CD4-positive, alpha-beta T cell (primary cell): Measurements from ENCODE around the gene RERE. TPM values are rescaled to one million over a fixed set of nuclear protein-coding genes. Genes with fewer than 3 reads are reported as not detected.
"Not testable (repeated sequence)": the region's sequence is repeated elsewhere in the genome, so short reads cannot be mapped to it uniquely, and the experiment has no call there.

Source experiments
- ATAC-seq: fragments of 200-7000 bp; cut with Tn5 transposase; one replicate; pipeline ENCODE4 v1.10.0; 2022; ENCODE audit warnings: mild to moderate bottlenecking; ENCODE audit not compliant: poor library complexity
- CTCF ChIA-PET: fragments of 350-600 bp; sonication (Branson Sonifier 250); formaldehyde crosslinking; loops from one replicate; lab custom pipeline; 2021; ENCODE audit warnings: antibody characterized with exemption, inconsistent platforms; lab: Charles Lee
- POLR2A ChIA-PET: fragments of 350-600 bp; sonication (Branson Sonifier 250); formaldehyde crosslinking; loops from one replicate; lab custom pipeline; 2021; ENCODE audit warnings: antibody characterized with exemption, inconsistent platforms; lab: Charles Lee
- DNase-seq, 14 experiments: peaks; one replicate each; pipeline ENCODE4 v3.0.0-alpha.2; 2013 to 2020; ENCODE audit warnings: mixed read lengths in 2 of 14
- H3K27ac ChIP-seq, 2 donors: one replicate each; pipeline versions ENCODE4 v1.5.1 to v1.7.0; 2013; ENCODE audit warnings: low read length in 2 of 2, low read depth in 1 of 2, mild to moderate bottlenecking in 1 of 2
- H3K27me3 ChIP-seq, 2 experiments: 1 replicate in 1 of 2; 2 replicates in 1 of 2; pipeline versions ENCODE4 v1.6.1 to v1.7.0; 2013; ENCODE audit warnings: low read length in 2 of 2, control low read depth in 1 of 2, mild to moderate bottlenecking in 1 of 2, moderate library complexity in 1 of 2; ENCODE audit not compliant: insufficient read depth in 2 of 2, control insufficient read depth in 1 of 2
- H3K36me3 ChIP-seq: one replicate; pipeline ENCODE4 v1.6.1; 2013; ENCODE audit warnings: low read length, control low read depth; ENCODE audit not compliant: insufficient read depth
- H3K4me1 ChIP-seq: one replicate; pipeline ENCODE4 v1.6.1; 2013; ENCODE audit warnings: low read length, control low read depth; ENCODE audit not compliant: insufficient read depth
- H3K4me3 ChIP-seq: one replicate; pipeline ENCODE4 v1.5.1; 2013; ENCODE audit warnings: mild to moderate bottlenecking, low read length, moderate library complexity
- H3K9me3 ChIP-seq, 2 experiments: 1 replicate in 1 of 2; 2 replicates in 1 of 2; pipeline versions ENCODE4 v1.6.1 to v1.7.0; 2013; ENCODE audit warnings: low read length in 2 of 2, mild to moderate bottlenecking in 2 of 2, control low read depth in 1 of 2, moderate library complexity in 1 of 2; ENCODE audit not compliant: control insufficient read depth in 1 of 2, insufficient read depth in 1 of 2
- H3K27ac Mint-ChIP-seq: one replicate; pipeline ENCODE4 v1.8.0; 2020; ENCODE audit warnings: mixed read lengths
- H3K27me3 Mint-ChIP-seq: one replicate; pipeline ENCODE4 v1.8.0; 2021; ENCODE audit warnings: mixed read lengths
- H3K36me3 Mint-ChIP-seq: one replicate; pipeline ENCODE4 v1.8.0; 2021; ENCODE audit warnings: low read depth, mixed read lengths
- H3K4me1 Mint-ChIP-seq: one replicate; pipeline ENCODE4 v1.8.0; 2021; ENCODE audit warnings: low read depth, mixed read lengths
- H3K4me3 Mint-ChIP-seq: one replicate; pipeline ENCODE4 v1.8.0; 2020; ENCODE audit warnings: mild to moderate bottlenecking, mixed read lengths
- H3K9me3 Mint-ChIP-seq: one replicate; pipeline ENCODE4 v1.8.0; 2020; ENCODE audit warnings: mixed read lengths
- CTCF ChIP-seq: fragments of 200-600 bp; IDR thresholded peaks from one replicate; pipeline ENCODE4 v1.8.0; 2022; ENCODE audit warnings: antibody characterized with exemption, mild to moderate bottlenecking
- intact Hi-C, 2 experiments: fragments of 100-400 bp; cut with DNase I in 1 of 2; cut with micrococcal nuclease in 1 of 2; formaldehyde crosslinking; loops; one replicate each; pipeline versions ENCODE4 v1.15.1 to v1.9.0; 2023 to 2025; cut with DNase I, micrococcal nuclease
- total RNA-seq, 174 experiments: library from RNA in 2 of 174; stranded (reverse) in 2 of 174; gene quantifications; one replicate each; pipeline ENCODE4 v1.2.3 and lab custom pipeline; 2021 to 2026

RERE gene
- total RNA-seq, 2 experiments from 2014 or later: 78.4 to 84.0 TPM

GRCh38 chr1:8595941-8596340 is 221.5 kb downstream of the RERE start:
- Histone ChIP-seq H3K27ac (no peak overlapping the region), H3K9me3 (no peaks in the 10 kb centered on the region), H3K4me1 (peaks cover 2% of the 10 kb centered on the region), H3K36me3 (no peaks in the 10 kb centered on the region), H3K27me3 (no peaks in the 10 kb centered on the region), H3K4me3 (no peak overlapping the region)
- no peaks in the 10 kb centered on the region for H3K27me3 Mint-ChIP-seq
- H3K9me3 Mint-ChIP-seq: no peaks in the 10 kb centered on the region
- DNase-seq: no peak
- CTCF ChIA-PET: interaction anchor here (1.3 kb wide), 1 partner anchor 10 kb away, joined by 4 read pairs; no protein-coding TSS in a partner anchor
- H3K27ac Mint-ChIP-seq: no peak overlapping the region
- no peak overlapping the region for H3K4me3 Mint-ChIP-seq
- no peak for TF ChIP-seq CTCF
- ATAC-seq: no peak
- H3K36me3 Mint-ChIP-seq: no peaks in the 10 kb centered on the region
- intact Hi-C loops: no loop called here
- POLR2A ChIA-PET: no interaction called here
- H3K4me1 Mint-ChIP-seq: peaks cover 19% of the 10 kb centered on the region

- intact Hi-C loops: no loop called here
- TF ChIP-seq CTCF: no peak
- no peak overlapping the region for H3K4me3 ChIP-seq
- Mint-ChIP-seq H3K4me3 (no peak overlapping the region), H3K27ac (no peak overlapping the region), H3K9me3 (no peaks in the 10 kb centered on the region), H3K4me1 (peaks cover 25% of the 10 kb centered on the region), H3K36me3 (no peaks in the 10 kb centered on the region), H3K27me3 (no peaks in the 10 kb centered on the region)
- no peak overlapping the region for H3K27ac ChIP-seq
- ATAC-seq: no peak
- H3K27me3 ChIP-seq: no peaks in the 10 kb centered on the region
- H3K9me3 ChIP-seq: no peaks in the 10 kb centered on the region
- H3K36me3 ChIP-seq: no peaks in the 10 kb centered on the region
- POLR2A ChIA-PET: interaction anchor here (0.6 kb wide), 1 partner anchor 49 kb away, joined by 3 read pairs; no protein-coding TSS in a partner anchor
- no peak for DNase-seq
- CTCF ChIA-PET: no interaction called here
- peaks cover 2% of the 10 kb centered on the region for H3K4me1 ChIP-seq
Measured at GRCh38 chr1:8595332-8595731, 222.1 kb downstream of the RERE start.

- POLR2A ChIA-PET, H3K4me3 ChIP-seq, DNase-seq, ATAC-seq, H3K27me3 Mint-ChIP-seq, CTCF ChIA-PET, intact Hi-C loops, H3K27ac ChIP-seq, H3K9me3 Mint-ChIP-seq, H3K27me3 ChIP-seq, H3K36me3 ChIP-seq, H3K9me3 ChIP-seq, H3K4me1 ChIP-seq, H3K4me3 Mint-ChIP-seq, H3K36me3 Mint-ChIP-seq, H3K27ac Mint-ChIP-seq: not testable (repeated sequence)
- peaks cover 19% of the 10 kb centered on the region for H3K4me1 Mint-ChIP-seq
Measured at GRCh38 chr1:8593292-8593691, 224.1 kb downstream of the RERE start.

GRCh38 chr1:8591569-8591968 is 225.9 kb downstream of the RERE start:
- no peak for TF ChIP-seq CTCF
- Mint-ChIP-seq H3K27me3 (no peaks in the 10 kb centered on the region), H3K4me3 (no peak overlapping the region), H3K9me3 (no peaks in the 10 kb centered on the region), H3K36me3 (no peaks in the 10 kb centered on the region), H3K4me1 (peaks cover 18% of the 10 kb centered on the region), H3K27ac (peak overlapping the region; percentile 34)
- DNase-seq: no peak
- Histone ChIP-seq H3K27me3 (no peaks in the 10 kb centered on the region), H3K4me3 (no peak overlapping the region), H3K27ac (no peak overlapping the region), H3K36me3 (no peaks in the 10 kb centered on the region), H3K9me3 (no peaks in the 10 kb centered on the region), H3K4me1 (peaks cover 2% of the 10 kb centered on the region)
- ChIA-PET CTCF (no interaction called here), POLR2A (no interaction called here)
- ATAC-seq: no peak
- intact Hi-C loops: no loop called here
